PFSK-1 (cell line): ENCODE measurements around the gene RNPEP.

ENCODE experiments used
- POLR2AphosphoS5 ChIP-seq: IDR thresholded peaks from 2 replicates; pipeline ENCODE4 v1.6.1; 2012; ENCODE audit warnings: low read depth, mild to moderate bottlenecking, control low read depth, low read length, moderate library complexity
- REST ChIP-seq, 2 experiments: IDR thresholded peaks; 2 replicates each; pipeline versions ENCODE4 v1.6.1 to v1.8.0; 2011 to 2012; ENCODE audit warnings: low read depth in 2 of 2, low read length in 2 of 2, control low read depth in 1 of 2, inconsistent platforms in 1 of 2, mild to moderate bottlenecking in 1 of 2, moderate library complexity in 1 of 2; ENCODE audit not compliant: insufficient read depth in 1 of 2
- TAF1 ChIP-seq: IDR thresholded peaks from 2 replicates; pipeline ENCODE4 v1.6.1; 2012; ENCODE audit warnings: low read length, control low read depth, borderline replicate concordance; ENCODE audit not compliant: insufficient read depth

- TF ChIP-seq POLR2AphosphoS5 (no peak), REST (IDR thresholded peaks at IDR 0.05; ENCODE audit: insufficient read depth in 1 of 2, low read depth in 2 of 2, low read length in 2 of 2) (no peak), TAF1 (no peak)
Measured at GRCh38 chr1:202012544-202013478, 30.4 kb downstream of the RNPEP start.
